Fibroblast of lung (primary cell): ENCODE results near the gene CCDC181. TPM values are rescaled to one million over a fixed set of nuclear protein-coding genes. Genes with fewer than 3 reads are reported as not detected.
A peak's percentile ranks its signal among the peaks of the same experiment; 100 is the strongest.

Source experiments
- DNase-seq, 2 donors: peaks; one replicate each; pipeline versions ENCODE4 v3.0.0 to v3.0.0-alpha.2; 2010; ENCODE audit warnings: low read depth in 2 of 2
- H2AFZ ChIP-seq: 2 replicates; pipeline ENCODE4 v1.5.1; 2012; ENCODE audit warnings: low read length, control low read depth, inconsistent platforms
- H3K27ac ChIP-seq: 2 replicates; pipeline ENCODE4 v1.5.1; 2011; ENCODE audit warnings: low read length, control low read depth; ENCODE audit not compliant: insufficient read depth
- H3K27me3 ChIP-seq: 2 replicates; pipeline ENCODE4 v1.5.1; 2011; ENCODE audit warnings: mild to moderate bottlenecking, low read length; ENCODE audit not compliant: control insufficient read depth, insufficient read depth
- H3K36me3 ChIP-seq: 2 replicates; pipeline ENCODE4 v1.5.1; 2011; ENCODE audit warnings: low read length; ENCODE audit not compliant: control insufficient read depth, insufficient read depth
- H3K4me1 ChIP-seq: 2 replicates; pipeline ENCODE4 v1.5.1; 2011; ENCODE audit warnings: low read length; ENCODE audit not compliant: control insufficient read depth, insufficient read depth; ENCODE audit errors: extremely low read depth
- H3K4me2 ChIP-seq: 2 replicates; pipeline ENCODE4 v1.5.1; 2011; ENCODE audit warnings: low read length, control low read depth; ENCODE audit not compliant: insufficient read depth; ENCODE audit errors: extremely low read depth
- H3K4me3 ChIP-seq, 4 experiments: fragments of 200-600 bp in 1 of 4; sonication (generic) in 1 of 4; replicated peaks in 1 of 4; 2 replicates each; pipeline ENCODE4 v1.5.1; 2011 to 2016; ENCODE audit warnings: low read length in 4 of 4, low read depth in 3 of 4, mild to moderate bottlenecking in 3 of 4, control low read depth in 2 of 4, inconsistent platforms in 1 of 4, mixed read lengths in 1 of 4; ENCODE audit not compliant: insufficient read depth in 1 of 4; ENCODE audit errors: control extremely low read depth in 1 of 4
- H3K79me2 ChIP-seq: 2 replicates; pipeline ENCODE4 v1.5.1; 2012; ENCODE audit warnings: mild to moderate bottlenecking, low read length, inconsistent platforms; ENCODE audit not compliant: control insufficient read depth, insufficient read depth
- H3K9ac ChIP-seq: 2 replicates; pipeline ENCODE4 v1.5.1; 2011; ENCODE audit warnings: mild to moderate bottlenecking, low read length, control low read depth; ENCODE audit not compliant: insufficient read depth
- H3K9me3 ChIP-seq: 2 replicates; pipeline ENCODE4 v1.5.1; 2012; ENCODE audit warnings: low read depth, low read length; ENCODE audit not compliant: control insufficient read depth, insufficient read depth
- H4K20me1 ChIP-seq: 2 replicates; pipeline ENCODE4 v1.5.1; 2011; ENCODE audit warnings: low read length; ENCODE audit not compliant: control insufficient read depth, insufficient read depth; ENCODE audit errors: extremely low read depth
- CTCF ChIP-seq, 2 donors: IDR thresholded peaks in 1 of 2; conservative IDR thresholded peaks in 1 of 2; 1 replicate in 1 of 2; 2 replicates in 1 of 2; pipeline ENCODE4 v1.5.1; 2011 to 2012; ENCODE audit warnings: low read length in 2 of 2, control low read depth in 1 of 2, inconsistent platforms in 1 of 2, low read depth in 1 of 2, mild to moderate bottlenecking in 1 of 2
- EZH2 ChIP-seq: IDR thresholded peaks from 2 replicates; pipeline ENCODE4 v1.5.1; 2012; ENCODE audit warnings: low read length, control low read depth, mild to moderate bottlenecking; ENCODE audit errors: missing control alignments
- polyA plus RNA-seq, 2 donors: library from polyadenylated mRNA; depleted of rRNA in 1 of 2; stranded (reverse) in 1 of 2; unstranded in 1 of 2; fragments of >200 nt; gene quantifications; 2 replicates each; pipeline ENCODE4 v1.2.1, GENCODE V29; 2011 to 2012; ENCODE audit warnings: missing spikeins in 1 of 2
- total RNA-seq: library from RNA; depleted of rRNA; stranded (reverse); fragments of >200 nt; gene quantifications from 2 replicates; pipeline ENCODE4 v1.2.1, GENCODE V29; 2014

Gene CCDC181
- total and polyA plus RNA-seq, 2 donors (not counting 1 experiment from before 2014, with no cell fraction given) = 0.40 to 0.66 TPM

- Histone ChIP-seq H3K4me2 (no peak overlapping the region), H3K36me3 (no peaks in the 10 kb centered on the region), H3K27me3 (no peaks in the 10 kb centered on the region), H3K27ac (no peak overlapping the region), H3K4me1 (peaks cover 4% of the 10 kb centered on the region), H3K4me3 (no peak overlapping the region), H3K9ac (no peak overlapping the region), H2AFZ (no peak overlapping the region), H3K79me2 (no peaks in the 10 kb centered on the region), H3K9me3 (no peaks in the 10 kb centered on the region), H4K20me1 (no peaks in the 10 kb centered on the region)
- TF ChIP-seq EZH2 = no peak
- no peak for TF ChIP-seq CTCF (conservative IDR thresholded peaks at IDR 0.05 in 1 of 2, IDR thresholded peaks at IDR 0.05 in 1 of 2; ENCODE audit: low read depth in 1 of 2, low read length in 2 of 2)
- no peak for DNase-seq
Observed at GRCh38 chr1:169461390-169462000, 34.2 kb upstream of the CCDC181 start.

GRCh38 chr1:169460191-169460833 is 33.0 kb upstream of the CCDC181 start:
- Histone ChIP-seq H3K27ac (no peak overlapping the region), H3K4me3 (peak overlapping the region; percentile 22 to 53 (median 40)), H3K9me3 (no peaks in the 10 kb centered on the region), H3K9ac (no peak overlapping the region), H3K4me2 (peak overlapping the region; percentile 90), H4K20me1 (no peaks in the 10 kb centered on the region), H2AFZ (peak overlapping the region; percentile 66), H3K79me2 (no peaks in the 10 kb centered on the region), H3K4me1 (peaks cover 4% of the 10 kb centered on the region), H3K36me3 (no peaks in the 10 kb centered on the region), H3K27me3 (no peaks in the 10 kb centered on the region)
- TF ChIP-seq EZH2 = no peak
- TF ChIP-seq CTCF (conservative IDR thresholded peaks at IDR 0.05 in 1 of 2, IDR thresholded peaks at IDR 0.05 in 1 of 2; ENCODE audit: low read depth in 1 of 2, low read length in 2 of 2) = no peak
- DNase-seq = peak; percentile 43 to 80

GRCh38 chr1:169457443-169457842 is 30.2 kb upstream of the CCDC181 start:
- no peak overlapping the region for H2AFZ ChIP-seq
- H3K4me3 ChIP-seq = no peak overlapping the region
- no peak for TF ChIP-seq CTCF (conservative IDR thresholded peaks at IDR 0.05 in 1 of 2, IDR thresholded peaks at IDR 0.05 in 1 of 2; ENCODE audit: low read depth in 1 of 2, low read length in 2 of 2)
- no peak for TF ChIP-seq EZH2
- H3K9me3 ChIP-seq = no peaks in the 10 kb centered on the region
- DNase-seq = no peak
- no peaks in the 10 kb centered on the region for H3K27me3 ChIP-seq
- H3K36me3 ChIP-seq = no peaks in the 10 kb centered on the region
- no peaks in the 10 kb centered on the region for H3K79me2 ChIP-seq
- no peak overlapping the region for H3K4me2 ChIP-seq
- peaks cover 4% of the 10 kb centered on the region for H3K4me1 ChIP-seq
- H3K9ac ChIP-seq = no peak overlapping the region
- H4K20me1 ChIP-seq = no peaks in the 10 kb centered on the region
- no peak overlapping the region for H3K27ac ChIP-seq
